ENCODE measurements around the gene SPOCD1. TPM values are rescaled to one million over a fixed set of nuclear protein-coding genes. Genes with fewer than 3 reads are reported as not detected.
"Not testable (repeated sequence)": the region's sequence is repeated elsewhere in the genome, so short reads cannot be mapped to it uniquely, and the experiment has no call there.

SPOCD1 gene
- total RNA-seq, 1 donor from 2014 or later, result not detected

GRCh38 chr1:31818206-31818605, 2.4 kb upstream of the SPOCD1 start:
- Histone ChIP-seq H3K36me3 (no peaks in the 10 kb centered on the region), H3K27me3 (ENCODE audit: low read depth) (no peaks in the 10 kb centered on the region), H3K27ac (replicated peaks) (no peak overlapping the region), H3K9me3 (replicated peaks) (peaks cover 3% of the 10 kb centered on the region), H3K4me3 (no peak overlapping the region), H3K4me1 (no peaks in the 10 kb centered on the region)
- TF ChIP-seq CTCF (IDR thresholded peaks at IDR 0.05; ENCODE audit: borderline replicate concordance), result no peak
- DNase-seq, result no peak
- intact Hi-C loops (cut with micrococcal nuclease), result no loop called here

- H3K4me3 ChIP-seq; intact Hi-C loops (cut with micrococcal nuclease); H3K4me1 ChIP-seq; H3K36me3 ChIP-seq; H3K27me3 ChIP-seq (ENCODE audit: low read depth); DNase-seq; H3K27ac ChIP-seq (replicated peaks); H3K9me3 ChIP-seq (replicated peaks): not testable (repeated sequence)
Observed at GRCh38 chr1:31816947-31817346, 1.1 kb upstream of the SPOCD1 start.

GRCh38 chr1:31816501-31816900, 679 bp upstream of the SPOCD1 start:
- H3K27ac ChIP-seq (replicated peaks); DNase-seq; H3K4me1 ChIP-seq; H3K4me3 ChIP-seq; H3K27me3 ChIP-seq (ENCODE audit: low read depth); H3K36me3 ChIP-seq; H3K9me3 ChIP-seq (replicated peaks); intact Hi-C loops (cut with micrococcal nuclease): not testable (repeated sequence)

GRCh38 chr1:31815307-31815645, 546 bp downstream of the SPOCD1 start:
- intact Hi-C loops (cut with micrococcal nuclease), result no loop called here

GRCh38 chr1:31814631-31815306, 1.1 kb downstream of the SPOCD1 start:
- DNase-seq, result no peak
- Histone ChIP-seq H3K9me3 (replicated peaks) (peaks cover 3% of the 10 kb centered on the region), H3K27me3 (ENCODE audit: low read depth) (no peaks in the 10 kb centered on the region), H3K4me1 (no peaks in the 10 kb centered on the region), H3K4me3 (no peak overlapping the region), H3K27ac (replicated peaks) (no peak overlapping the region), H3K36me3 (no peaks in the 10 kb centered on the region)
- no peak for TF ChIP-seq CTCF (IDR thresholded peaks at IDR 0.05; ENCODE audit: borderline replicate concordance)
- intact Hi-C loops (cut with micrococcal nuclease), result no loop called here

More at GRCh38 chr1:31815307-31815645, 546 bp downstream of the SPOCD1 start:
- Histone ChIP-seq H3K27me3 (ENCODE audit: low read depth) (no peaks in the 10 kb centered on the region), H3K4me1 (no peaks in the 10 kb centered on the region), H3K4me3 (no peak overlapping the region), H3K36me3 (no peaks in the 10 kb centered on the region), H3K27ac (replicated peaks) (no peak overlapping the region), H3K9me3 (replicated peaks) (peaks cover 3% of the 10 kb centered on the region)
- TF ChIP-seq CTCF (IDR thresholded peaks at IDR 0.05; ENCODE audit: borderline replicate concordance), result no peak
- DNase-seq, result no peak

- peaks cover 3% of the 10 kb centered on the region for H3K9me3 ChIP-seq (replicated peaks)
- TF ChIP-seq CTCF (IDR thresholded peaks at IDR 0.05; ENCODE audit: borderline replicate concordance), result no peak
- H3K27ac ChIP-seq (replicated peaks), result no peak overlapping the region
- H3K36me3 ChIP-seq, result no peaks in the 10 kb centered on the region
- no peaks in the 10 kb centered on the region for H3K4me1 ChIP-seq
- DNase-seq, result no peak
- no peaks in the 10 kb centered on the region for H3K27me3 ChIP-seq (ENCODE audit: low read depth)
- intact Hi-C loops (cut with micrococcal nuclease), result no loop called here
- H3K4me3 ChIP-seq, result no peak overlapping the region
Observed at GRCh38 chr1:31814041-31814511, 1.7 kb downstream of the SPOCD1 start.

Data from left ventricle myocardium inferior (tissue), 1 donor.